H1 (cell line): ENCODE results near the gene FOXB1. TPM values are rescaled to one million over a fixed set of nuclear protein-coding genes. Genes with fewer than 3 reads are reported as not detected.
A peak's percentile ranks its signal among the peaks of the same experiment; 100 is the strongest.

Experiments used
- CTCF ChIA-PET: fragments of 300-600 bp; sonication (Branson Sonifier 250); formaldehyde crosslinking; loops from one replicate; lab custom pipeline; 2021; ENCODE audit not compliant: partially characterized antibody; lab: Charles Lee
- POLR2A ChIA-PET: fragments of 300-600 bp; sonication (Branson Sonifier 250); formaldehyde crosslinking; loops from one replicate; lab custom pipeline; 2021; ENCODE audit warnings: inconsistent platforms; ENCODE audit not compliant: partially characterized antibody; lab: Charles Lee
- DNase-seq, 2 experiments: peaks; one replicate each; pipeline versions ENCODE4 v3.0.0 to v3.0.0-alpha.2; 2010 to 2022; ENCODE audit warnings: low spot score in 2 of 2, low read depth in 1 of 2, mixed read lengths in 1 of 2
- FAIRE-seq: peaks from 2 replicates; lab custom pipeline; 2011; peaks lifted over from hg19 to GRCh38; lab: Jason Lieb, UNC
- H2AFZ ChIP-seq: 2 replicates; pipeline ENCODE4 v1.8.1; 2012; ENCODE audit warnings: low read length, inconsistent platforms
- H2AK5ac ChIP-seq: 2 replicates; pipeline ENCODE4 v1.6.1; 2013; ENCODE audit warnings: low read depth, low read length
- H2BK120ac ChIP-seq: replicated peaks from 2 replicates; pipeline ENCODE3; 2013; ENCODE audit warnings: low read depth, low read length, inconsistent platforms
- H2BK12ac ChIP-seq: 2 replicates; pipeline ENCODE4 v1.6.1; 2013; ENCODE audit warnings: low read depth, low read length
- H2BK15ac ChIP-seq: 2 replicates; pipeline ENCODE4 v1.6.1; 2013; ENCODE audit warnings: low read length
- H2BK20ac ChIP-seq: 2 replicates; pipeline ENCODE4 v1.6.1; 2013; ENCODE audit warnings: low read length
- H2BK5ac ChIP-seq: 2 replicates; pipeline ENCODE4 v1.6.1; 2013; ENCODE audit warnings: low read depth, low read length
- H3K14ac ChIP-seq: 2 replicates; pipeline ENCODE4 v1.6.1; 2013; ENCODE audit warnings: inconsistent platforms; ENCODE audit not compliant: insufficient read length
- H3K18ac ChIP-seq: 2 replicates; pipeline ENCODE4 v1.6.1; 2013; ENCODE audit warnings: low read length; ENCODE audit errors: extremely low read depth
- H3K23ac ChIP-seq: 2 replicates; pipeline ENCODE4 v1.6.1; 2013; ENCODE audit warnings: inconsistent platforms; ENCODE audit not compliant: insufficient read length
- H3K23me2 ChIP-seq: 2 replicates; pipeline ENCODE4 v1.6.1; 2013; ENCODE audit warnings: low read depth, low read length
- H3K27ac ChIP-seq: 2 replicates; pipeline ENCODE4 v1.6.1; 2011; ENCODE audit warnings: low read depth, low read length, inconsistent platforms
- H3K27me3 ChIP-seq, 4 experiments: replicated peaks in 1 of 4; 1 replicate in 1 of 4; 2 replicates in 3 of 4; pipeline versions ENCODE4 v1.6.1 to v1.8.1; 2011 to 2013; ENCODE audit warnings: low read length in 3 of 4, mild to moderate bottlenecking in 3 of 4, inconsistent platforms in 2 of 4, mixed read lengths in 2 of 4, moderate library complexity in 1 of 4; ENCODE audit not compliant: control insufficient read depth in 3 of 4, insufficient read depth in 3 of 4; ENCODE audit errors: extremely low read depth in 1 of 4
- H3K36me3 ChIP-seq, 4 experiments: 2 replicates each; pipeline versions ENCODE4 v1.6.1 to v1.8.1; 2011 to 2013; ENCODE audit warnings: mild to moderate bottlenecking in 4 of 4, low read length in 3 of 4, moderate library complexity in 2 of 4, control low read depth in 1 of 4, inconsistent platforms in 1 of 4; ENCODE audit not compliant: insufficient read depth in 4 of 4, control insufficient read depth in 2 of 4
- H3K4ac ChIP-seq: replicated peaks from 2 replicates; pipeline ENCODE3; 2013; ENCODE audit warnings: low read length, low read depth, mixed read lengths, inconsistent platforms; ENCODE audit not compliant: insufficient read length
- H3K4me1 ChIP-seq, 4 experiments: replicated peaks in 1 of 4; 1 replicate in 1 of 4; 2 replicates in 3 of 4; pipeline versions ENCODE4 v1.6.1 to v1.8.1; 2011 to 2013; ENCODE audit warnings: low read length in 3 of 4, inconsistent platforms in 2 of 4, mixed read lengths in 1 of 4; ENCODE audit not compliant: insufficient read depth in 4 of 4, control insufficient read depth in 3 of 4
- H3K4me2 ChIP-seq, 2 experiments: 2 replicates each; pipeline versions ENCODE4 v1.6.1 to v1.8.1; 2011 to 2013; ENCODE audit warnings: low read depth in 2 of 2, low read length in 2 of 2, control low read depth in 1 of 2, inconsistent platforms in 1 of 2, mild to moderate bottlenecking in 1 of 2; ENCODE audit not compliant: insufficient read depth in 1 of 2
- H3K4me3 ChIP-seq, 4 experiments: fragments of 200-600, 300-600 bp in 1 of 4; sonication (generic), shearing (Covaris generic), sonication (Bioruptor Twin) in 1 of 4; 2 replicates each; pipeline versions ENCODE4 v1.5.1 to v1.8.1; 2011 to 2016; ENCODE audit warnings: low read length in 4 of 4, low read depth in 3 of 4, control low read depth in 2 of 4, inconsistent platforms in 2 of 4, mild to moderate bottlenecking in 2 of 4, mixed read lengths in 1 of 4, moderate library complexity in 1 of 4; ENCODE audit not compliant: insufficient read depth in 2 of 4; ENCODE audit errors: extremely low read depth in 1 of 4
- H3K56ac ChIP-seq: replicated peaks from 2 replicates; pipeline ENCODE3; 2013; ENCODE audit warnings: low read depth, mild to moderate bottlenecking, mixed read lengths, low read length, inconsistent platforms; ENCODE audit not compliant: insufficient read length
- H3K79me1 ChIP-seq: 2 replicates; pipeline ENCODE4 v1.6.1; 2013; ENCODE audit warnings: low read depth, low read length, control low read depth
- H3K79me2 ChIP-seq, 2 experiments: 2 replicates each; pipeline versions ENCODE4 v1.6.1 to v1.8.1; 2012 to 2013; ENCODE audit warnings: low read length in 2 of 2, mild to moderate bottlenecking in 2 of 2, inconsistent platforms in 1 of 2; ENCODE audit not compliant: insufficient read depth in 2 of 2, control insufficient read depth in 1 of 2
- H3K9ac ChIP-seq, 4 experiments: replicated peaks in 1 of 4; 1 replicate in 1 of 4; 2 replicates in 3 of 4; pipeline versions ENCODE4 v1.6.1 to v1.8.1; 2011 to 2013; ENCODE audit warnings: low read depth in 3 of 4, low read length in 3 of 4, control low read depth in 2 of 4, mild to moderate bottlenecking in 2 of 4, moderate library complexity in 2 of 4, inconsistent platforms in 1 of 4; ENCODE audit errors: extremely low read depth in 1 of 4
- H3K9me3 ChIP-seq, 2 experiments: 2 replicates each; pipeline versions ENCODE4 v1.6.1 to v1.8.1; 2012 to 2013; ENCODE audit warnings: mild to moderate bottlenecking in 2 of 2, moderate library complexity in 2 of 2, control low read depth in 1 of 2, inconsistent platforms in 1 of 2, low read depth in 1 of 2, low read length in 1 of 2, mixed read lengths in 1 of 2; ENCODE audit not compliant: insufficient read depth in 2 of 2
- H4K20me1 ChIP-seq, 2 experiments: replicated peaks in 1 of 2; 2 replicates each; pipeline versions ENCODE3 to v1.8.1; 2011 to 2013; ENCODE audit warnings: inconsistent platforms in 2 of 2, low read length in 2 of 2, mild to moderate bottlenecking in 1 of 2; ENCODE audit not compliant: insufficient read depth in 2 of 2, control insufficient read depth in 1 of 2
- H4K5ac ChIP-seq: 2 replicates; pipeline ENCODE4 v1.6.1; 2013; ENCODE audit warnings: low read length, low read depth, mixed read lengths, inconsistent platforms; ENCODE audit not compliant: insufficient read length
- H4K8ac ChIP-seq: 2 replicates; pipeline ENCODE4 v1.8.0; 2013; ENCODE audit warnings: mild to moderate bottlenecking, moderate library complexity, low read length, inconsistent platforms; ENCODE audit not compliant: insufficient read depth; ENCODE audit errors: extremely low read depth
- H4K91ac ChIP-seq: replicated peaks from 2 replicates; pipeline ENCODE3; 2013; ENCODE audit warnings: low read length, mixed read lengths, inconsistent platforms; ENCODE audit not compliant: insufficient read length
- BACH1 ChIP-seq: IDR thresholded peaks from 2 replicates; pipeline ENCODE4 v1.6.1; 2012; ENCODE audit warnings: low read length, improper control_type of control experiment
- CREB1 ChIP-seq: IDR thresholded peaks from 2 replicates; pipeline ENCODE4 v1.6.1; 2012; ENCODE audit warnings: inconsistent platforms
- E2F6 ChIP-seq: IDR thresholded peaks from 2 replicates; pipeline ENCODE4 v1.6.1; 2012; ENCODE audit warnings: inconsistent platforms
- EZH2 ChIP-seq: fragments of 200-600 bp; sonication (generic); IDR thresholded peaks from 2 replicates; pipeline ENCODE4 v1.7.1; 2012; ENCODE audit warnings: low read depth, mild to moderate bottlenecking, moderate library complexity, low read length, inconsistent platforms; ENCODE audit not compliant: severe bottlenecking
- KDM5A ChIP-seq: fragments of 200-600 bp; IDR thresholded peaks from 2 replicates; pipeline ENCODE4 v1.7.1; 2012; ENCODE audit warnings: mild to moderate bottlenecking, low read length, inconsistent platforms, mixed read lengths
- RXRA ChIP-seq: IDR thresholded peaks from 2 replicates; pipeline ENCODE4 v1.6.1; 2011; ENCODE audit warnings: low read depth, mild to moderate bottlenecking, low read length, moderate library complexity; ENCODE audit not compliant: insufficient read depth
- SP1 ChIP-seq: IDR thresholded peaks from 2 replicates; pipeline ENCODE4 v1.6.1; 2011; ENCODE audit warnings: low read depth, low read length
- SRF ChIP-seq: IDR thresholded peaks from 2 replicates; pipeline ENCODE4 v1.6.1; 2011; ENCODE audit warnings: mild to moderate bottlenecking, low read depth, low read length, moderate library complexity
- TAF7 ChIP-seq: optimal IDR thresholded peaks from 2 replicates; pipeline ENCODE3; 2011; ENCODE audit warnings: low read depth, mild to moderate bottlenecking, inconsistent platforms, low read length, moderate library complexity, borderline replicate concordance
- YY1 ChIP-seq: IDR thresholded peaks from 2 replicates; pipeline ENCODE4 v1.6.1; 2011; ENCODE audit warnings: low read depth, mild to moderate bottlenecking, low read length
- WGBS, 2 experiments: shearing (Covaris generic) in 1 of 2; methylation state at CpG; one replicate each; pipeline versions ENCODE4 v1.1.6 to v1.1.7; 2013 to 2015; ENCODE audit warnings: low lambda C conversion rate in 2 of 2, mixed read lengths in 2 of 2, inconsistent platforms in 1 of 2, low coverage in 1 of 2, missing lambda C conversion rate in 1 of 2; ENCODE audit not compliant: insufficient replicate concordance in 2 of 2, insufficient coverage in 1 of 2, insufficient read length in 1 of 2; ENCODE audit errors: extremely low coverage in 1 of 2, missing lambda C conversion rate in 1 of 2; 5-methylcytosine and 5-hydroxymethylcytosine counted together
- polyA plus RNA-seq, 7 experiments: library from polyadenylated mRNA; depleted of rRNA in 3 of 7; stranded (reverse) in 5 of 7; unstranded in 2 of 7; fragments of >200 nt in 5 of 7; fragments of 200-250 nt in 2 of 7; gene quantifications; 1 replicate in 5 of 7; 2 replicates in 1 of 7; 4 replicates in 1 of 7; pipeline versions ENCODE4 v1.2.1 to v1.2.3, GENCODE V29; 2011 to 2013; ENCODE audit warnings: missing spikeins in 2 of 7, mixed read lengths in 2 of 7
- total RNA-seq: library from RNA; stranded (reverse); fragmentation: NEBNext Ultra II Directional; extraction: Animal tissue kit (Norgen Biotek cat#: 25700); gene quantifications from 2 replicates; pipeline ENCODE4 v1.2.1, GENCODE V29; 2021

Gene FOXB1
- total and polyA plus RNA-seq, 2 of the 8 experiments (the other 6 are each of a cell fraction or from before 2014, with no cell fraction given), result 0.92 to 1.5 TPM

GRCh38 chr15:60006873-60007272, 2.8 kb downstream of the FOXB1 start:
- no peaks in the 10 kb centered on the region; a peak in 1 of 4 replicates for H3K9me3 ChIP-seq
- no peak overlapping the region for H3K14ac ChIP-seq
- no peak overlapping the region for H2BK120ac ChIP-seq
- no peaks in the 10 kb centered on the region for H3K79me1 ChIP-seq
- H3K4me3 ChIP-seq, result peak overlapping the region; percentile 54 to 74 (median 62); a peak in 5 of 8 replicates
- no peak overlapping the region for H2BK12ac ChIP-seq
- H2BK20ac ChIP-seq, result no peak overlapping the region
- H2AK5ac ChIP-seq, result no peak overlapping the region
- H3K9ac ChIP-seq, result no peak overlapping the region
- peaks cover 15 to 34% (median 25%) of the 10 kb centered on the region in 4 experiments for H3K4me1 ChIP-seq
- H4K5ac ChIP-seq, result no peak overlapping the region
- no peak overlapping the region for H3K56ac ChIP-seq
- peak overlapping the region; percentile 98 to 100 for H3K4me2 ChIP-seq
- no peak overlapping the region for H4K8ac ChIP-seq
- H4K91ac ChIP-seq, result no peak overlapping the region
- no peak for TF ChIP-seq RXRA
- TF ChIP-seq SP1, result no peak
- TF ChIP-seq YY1, result no peak
- no peak for TF ChIP-seq TAF7
- no peak for TF ChIP-seq CREB1
- TF ChIP-seq BACH1, result no peak
- TF ChIP-seq EZH2, result no peak
- TF ChIP-seq KDM5A, result no peak
- TF ChIP-seq SRF, result no peak
- no peak for TF ChIP-seq E2F6
- ChIA-PET POLR2A (interaction anchor here (0.6 to 1.6 kb wide), 2 partner anchors 10 to 337 kb away, joined by 3 to 4 read pairs; no protein-coding TSS in a partner anchor), CTCF (interaction anchor here (0.8 to 1.7 kb wide), 6 partner anchors 9 to 130 kb away, joined by 3 to 7 read pairs (median 4); no protein-coding TSS in a partner anchor)
- H3K18ac ChIP-seq, result no peak overlapping the region
- no peak overlapping the region for H2AFZ ChIP-seq
- peaks cover 0 to 3% of the 10 kb centered on the region in 2 experiments for H4K20me1 ChIP-seq
- 4% methylated on average over 4 of the region's 4 CpGs; no CpG with 5 or more reads in 1 of the 2 experiments for WGBS, 2 experiments
- H3K23me2 ChIP-seq, result peaks cover 27% of the 10 kb centered on the region
- FAIRE-seq (no peak), DNase-seq (no peak)
- peaks cover 0 to 4% (median 0%) of the 10 kb centered on the region in 4 experiments; a peak in 2 of 8 replicates for H3K36me3 ChIP-seq
- H2BK5ac ChIP-seq, result no peak overlapping the region
- no peak overlapping the region for H3K4ac ChIP-seq
- peaks cover 21 to 39% (median 34%) of the 10 kb centered on the region in 4 experiments; a peak in 6 of 7 replicates for H3K27me3 ChIP-seq
- peaks cover 0 to 9% of the 10 kb centered on the region in 2 experiments; a peak in 1 of 4 replicates for H3K79me2 ChIP-seq
- no peak overlapping the region for H3K27ac ChIP-seq
- no peak overlapping the region for H2BK15ac ChIP-seq
- H3K23ac ChIP-seq, result no peak overlapping the region
